SK-N-SH treated with all-trans-retinoic acid at 6 μM for 48 hours (cell line): ENCODE data around the gene TMEM183A.

Experiments
- ISL1 ChIP-seq: fragments of 250-450 bp; sonication (Bioruptor Pico); IDR thresholded peaks from 2 replicates; pipeline ENCODE4 v2.1.2; 2022; ENCODE audit warnings: mild to moderate bottlenecking, moderate library complexity
- RARB ChIP-seq: fragments of 250-450 bp; sonication (Bioruptor Pico); IDR thresholded peaks from 2 replicates; pipeline ENCODE4 v1.8.0; 2021; ENCODE audit warnings: mild to moderate bottlenecking, moderate library complexity
- ZC3H10 ChIP-seq: fragments of 250-450 bp; sonication (Bioruptor Pico); IDR thresholded peaks from 2 replicates; pipeline ENCODE4 v1.5.1; 2021; ENCODE audit warnings: mild to moderate bottlenecking, moderate library complexity
- ZFP3 ChIP-seq: fragments of 250-450 bp; sonication (Bioruptor Pico); IDR thresholded peaks from 2 replicates; pipeline ENCODE4 v1.5.0; 2020; ENCODE audit warnings: mild to moderate bottlenecking, moderate library complexity
- ZFP30 ChIP-seq: fragments of 450-650 bp; formaldehyde crosslinking; IDR thresholded peaks from 2 replicates; pipeline ENCODE4 v1.5.0; 2022; ENCODE audit warnings: mild to moderate bottlenecking, moderate library complexity
- TF ChIP-seq, protein P1 (sequence below): fragments of 250-450 bp; sonication (Bioruptor Pico); IDR thresholded peaks from 2 replicates; pipeline ENCODE4 v1.5.1; 2020; ENCODE audit warnings: low read depth, mild to moderate bottlenecking, moderate library complexity
- TF ChIP-seq, protein P2 (sequence below): fragments of 250-450 bp; sonication (Bioruptor Pico); IDR thresholded peaks from 2 replicates; pipeline ENCODE4 v1.8.0; 2020; ENCODE audit warnings: mild to moderate bottlenecking, moderate library complexity, borderline replicate concordance

DNA sequence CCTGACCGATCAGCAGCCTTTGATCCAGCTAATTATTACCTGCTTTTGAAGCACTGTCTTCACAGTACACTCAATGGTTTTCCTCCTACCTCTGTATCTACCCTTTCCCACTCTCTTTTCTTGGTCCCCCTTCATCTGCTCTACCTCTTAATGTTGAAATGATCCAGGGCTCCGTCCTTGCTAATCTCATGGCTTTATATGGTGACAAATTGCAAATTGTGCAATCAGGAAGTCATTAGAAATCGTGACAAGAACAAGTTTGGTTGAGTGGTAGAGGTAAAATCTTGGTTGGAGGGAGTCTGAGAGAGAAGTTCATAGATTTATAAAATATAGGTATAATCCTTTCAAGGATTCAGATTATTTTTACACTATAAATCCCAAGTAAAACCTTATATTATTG lies 30.5 kb upstream of the TMEM183A start:
- no peak for TF ChIP-seq ZFP30 (CRISPR knock-in tag)
- TF ChIP-seq ZC3H10 (CRISPR knock-in tag): no peak
- TF ChIP-seq ZFP3: no peak
- no peak for TF ChIP-seq ISL1 (CRISPR knock-in tag)
- TF ChIP-seq, protein P1, sequence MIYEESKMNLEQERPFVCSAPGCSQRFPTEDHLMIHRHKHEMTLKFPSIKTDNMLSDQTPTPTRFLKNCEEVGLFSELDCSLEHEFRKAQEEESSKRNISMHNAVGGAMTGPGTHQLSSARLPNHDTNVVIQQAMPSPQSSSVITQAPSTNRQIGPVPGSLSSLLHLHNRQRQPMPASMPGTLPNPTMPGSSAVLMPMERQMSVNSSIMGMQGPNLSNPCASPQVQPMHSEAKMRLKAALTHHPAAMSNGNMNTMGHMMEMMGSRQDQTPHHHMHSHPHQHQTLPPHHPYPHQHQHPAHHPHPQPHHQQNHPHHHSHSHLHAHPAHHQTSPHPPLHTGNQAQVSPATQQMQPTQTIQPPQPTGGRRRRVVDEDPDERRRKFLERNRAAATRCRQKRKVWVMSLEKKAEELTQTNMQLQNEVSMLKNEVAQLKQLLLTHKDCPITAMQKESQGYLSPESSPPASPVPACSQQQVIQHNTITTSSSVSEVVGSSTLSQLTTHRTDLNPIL (CRISPR knock-in tag): no peak
- TF ChIP-seq, protein P2, sequence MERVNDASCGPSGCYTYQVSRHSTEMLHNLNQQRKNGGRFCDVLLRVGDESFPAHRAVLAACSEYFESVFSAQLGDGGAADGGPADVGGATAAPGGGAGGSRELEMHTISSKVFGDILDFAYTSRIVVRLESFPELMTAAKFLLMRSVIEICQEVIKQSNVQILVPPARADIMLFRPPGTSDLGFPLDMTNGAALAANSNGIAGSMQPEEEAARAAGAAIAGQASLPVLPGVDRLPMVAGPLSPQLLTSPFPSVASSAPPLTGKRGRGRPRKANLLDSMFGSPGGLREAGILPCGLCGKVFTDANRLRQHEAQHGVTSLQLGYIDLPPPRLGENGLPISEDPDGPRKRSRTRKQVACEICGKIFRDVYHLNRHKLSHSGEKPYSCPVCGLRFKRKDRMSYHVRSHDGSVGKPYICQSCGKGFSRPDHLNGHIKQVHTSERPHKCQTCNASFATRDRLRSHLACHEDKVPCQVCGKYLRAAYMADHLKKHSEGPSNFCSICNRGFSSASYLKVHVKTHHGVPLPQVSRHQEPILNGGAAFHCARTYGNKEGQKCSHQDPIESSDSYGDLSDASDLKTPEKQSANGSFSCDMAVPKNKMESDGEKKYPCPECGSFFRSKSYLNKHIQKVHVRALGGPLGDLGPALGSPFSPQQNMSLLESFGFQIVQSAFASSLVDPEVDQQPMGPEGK (CRISPR knock-in tag): no peak
- no peak for TF ChIP-seq RARB (CRISPR knock-in tag)
